GM15510 (cell line): ENCODE data around the gene ECHS1.

ENCODE experiments used
- POLR2A ChIP-seq: IDR thresholded peaks from 3 replicates; pipeline ENCODE4 v1.6.1; 2011; ENCODE audit warnings: borderline replicate concordance; ENCODE audit not compliant: insufficient read length; ENCODE audit errors: extremely low read depth

Gene ECHS1

DNA sequence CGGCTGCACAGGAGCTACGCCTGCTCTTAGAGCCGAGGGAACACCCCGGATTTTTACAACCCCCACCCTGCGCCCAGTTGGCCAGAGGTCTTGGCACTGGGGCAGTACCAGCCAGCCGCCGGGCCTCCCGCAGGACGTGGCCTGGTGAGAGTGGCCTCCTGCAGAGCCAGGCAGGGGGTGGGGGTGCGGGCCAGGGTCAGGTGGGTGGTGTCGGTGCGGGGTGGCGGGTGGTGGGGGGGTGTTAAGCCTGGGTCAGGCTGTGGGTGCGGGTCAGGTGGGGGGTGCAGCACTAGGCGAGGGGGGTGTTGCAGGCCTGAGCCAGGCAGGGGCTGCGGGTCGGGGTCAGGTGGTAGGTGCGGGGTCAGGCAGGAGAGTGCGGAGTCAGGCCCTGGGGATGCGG, 647 bp downstream of the ECHS1 start:
- no peak for TF ChIP-seq POLR2A

DNA sequence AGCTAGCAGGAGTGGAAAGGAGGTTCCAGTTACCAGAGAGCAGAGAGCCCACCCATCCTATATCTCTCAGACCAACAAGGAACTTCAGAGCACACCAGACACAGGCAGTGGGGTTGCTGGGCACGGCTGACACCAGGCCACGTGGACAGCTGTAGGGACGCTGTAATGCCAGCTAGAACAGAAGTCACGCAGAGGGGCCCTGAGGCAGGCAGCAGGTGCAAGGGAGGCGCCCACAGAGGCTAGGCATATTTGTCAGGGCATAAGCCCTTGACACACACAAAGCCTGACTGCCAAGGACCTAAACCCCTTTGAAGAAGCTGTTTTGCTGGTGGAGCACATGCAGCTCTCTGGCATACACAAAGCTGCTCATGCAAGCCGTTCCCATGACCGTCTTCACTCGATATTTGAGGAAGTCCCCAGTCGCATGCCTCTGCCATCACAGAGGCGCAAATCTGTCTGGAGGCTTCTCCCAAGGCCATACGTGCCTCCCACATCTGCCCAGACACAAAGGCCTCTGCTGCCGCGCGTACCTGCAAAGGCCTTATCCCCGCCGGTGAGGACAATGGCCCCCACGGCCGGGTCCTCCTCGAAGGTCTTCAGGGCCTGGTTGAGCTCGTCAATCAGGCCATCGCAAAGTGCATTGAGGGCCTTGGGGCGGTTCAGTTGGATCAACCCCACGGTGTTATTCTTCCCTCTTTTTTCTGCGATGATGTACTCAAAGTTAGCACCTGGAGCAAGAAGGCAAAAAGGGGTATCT, 2.9 kb downstream of the ECHS1 start:
- no peak for TF ChIP-seq POLR2A

DNA sequence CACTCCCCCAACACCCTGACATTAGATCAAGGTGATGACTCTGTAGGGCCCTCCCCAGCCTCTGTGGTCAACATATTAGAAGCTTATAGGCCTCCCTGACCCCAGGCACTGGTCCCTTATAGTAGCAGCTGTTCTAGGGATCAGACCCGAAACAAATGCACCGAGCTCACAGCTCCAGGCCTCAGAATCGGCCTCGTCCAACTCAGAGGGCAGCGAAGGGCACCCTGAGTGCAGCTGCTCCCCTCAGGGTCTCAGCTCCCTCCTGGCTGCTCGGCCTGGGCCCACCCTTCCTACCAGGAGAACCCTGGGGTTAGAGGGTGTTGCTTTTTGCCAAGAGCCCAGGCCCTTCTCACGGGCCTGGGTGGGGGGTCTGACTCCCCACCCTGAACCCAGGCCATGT, 5.0 kb downstream of the ECHS1 start:
- TF ChIP-seq POLR2A: no peak

DNA sequence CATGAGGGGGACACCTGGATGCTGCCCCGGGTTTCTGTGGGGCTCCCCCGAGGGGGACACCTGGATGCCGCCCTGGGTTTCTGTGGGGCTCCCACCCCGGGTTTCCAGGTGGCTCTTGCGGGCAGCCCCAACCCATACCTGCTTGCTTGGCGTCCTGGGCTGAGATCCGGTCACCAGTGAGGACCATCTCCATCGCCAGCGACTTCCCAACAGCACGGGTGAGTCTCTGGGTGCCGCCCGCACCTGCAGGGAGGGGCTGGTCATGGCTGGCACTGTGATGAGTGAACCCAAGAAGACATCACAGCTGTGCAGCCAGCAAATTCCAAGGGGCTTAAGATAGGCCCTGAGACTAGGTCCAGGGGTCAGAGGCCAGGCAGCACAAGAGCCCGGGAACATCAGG, 6.4 kb downstream of the ECHS1 start:
- TF ChIP-seq POLR2A: no peak

DNA sequence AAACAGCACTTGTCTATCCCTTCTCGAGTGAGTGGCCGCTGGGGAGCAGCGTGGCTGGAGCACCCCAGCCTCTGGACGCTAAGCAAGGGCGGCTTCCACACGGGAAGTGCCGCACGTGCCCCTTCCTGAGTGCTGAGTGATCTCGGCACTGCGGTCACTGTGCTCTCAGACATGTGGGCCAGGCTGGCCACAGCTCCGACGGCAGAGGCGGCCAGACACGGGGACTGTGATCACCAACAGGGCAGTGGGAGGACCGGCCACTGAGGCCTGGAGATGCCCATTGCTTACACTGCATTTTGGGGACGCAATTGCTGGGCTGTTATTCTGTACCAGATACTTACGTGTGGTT, 7.0 kb downstream of the ECHS1 start:
- no peak for TF ChIP-seq POLR2A

DNA sequence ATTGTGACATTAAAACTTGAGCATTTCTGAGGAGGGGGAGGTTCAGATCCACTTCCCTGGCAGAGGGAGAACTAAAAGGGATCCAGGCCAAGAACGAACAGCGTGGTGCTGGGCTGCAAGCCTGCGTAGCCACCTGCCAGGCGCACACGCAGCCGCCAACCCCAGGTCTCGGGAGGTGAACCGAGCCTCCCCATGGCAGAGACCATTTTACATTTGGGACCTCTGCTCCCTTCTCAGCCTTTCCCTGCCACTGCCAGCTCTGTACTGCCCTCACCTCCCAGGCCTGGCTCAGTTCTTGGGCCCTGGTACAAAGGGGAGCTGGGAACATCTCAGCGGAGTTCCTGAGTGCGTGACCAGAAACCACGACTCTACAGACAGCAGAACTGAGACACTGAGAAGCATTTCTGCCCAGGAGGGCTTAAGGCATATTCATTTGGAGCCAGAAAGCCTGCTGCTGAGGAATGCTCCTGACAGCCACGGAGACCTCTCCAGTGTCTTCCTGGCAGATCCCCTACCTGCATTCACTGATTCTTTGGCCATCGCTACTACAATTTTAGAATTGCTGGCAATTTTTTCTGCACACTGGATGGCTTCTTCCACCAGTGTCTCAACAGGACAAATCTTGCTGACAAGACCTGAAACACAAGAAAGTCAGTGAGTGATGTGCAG, 7.6 kb downstream of the ECHS1 start:
- no peak for TF ChIP-seq POLR2A

DNA sequence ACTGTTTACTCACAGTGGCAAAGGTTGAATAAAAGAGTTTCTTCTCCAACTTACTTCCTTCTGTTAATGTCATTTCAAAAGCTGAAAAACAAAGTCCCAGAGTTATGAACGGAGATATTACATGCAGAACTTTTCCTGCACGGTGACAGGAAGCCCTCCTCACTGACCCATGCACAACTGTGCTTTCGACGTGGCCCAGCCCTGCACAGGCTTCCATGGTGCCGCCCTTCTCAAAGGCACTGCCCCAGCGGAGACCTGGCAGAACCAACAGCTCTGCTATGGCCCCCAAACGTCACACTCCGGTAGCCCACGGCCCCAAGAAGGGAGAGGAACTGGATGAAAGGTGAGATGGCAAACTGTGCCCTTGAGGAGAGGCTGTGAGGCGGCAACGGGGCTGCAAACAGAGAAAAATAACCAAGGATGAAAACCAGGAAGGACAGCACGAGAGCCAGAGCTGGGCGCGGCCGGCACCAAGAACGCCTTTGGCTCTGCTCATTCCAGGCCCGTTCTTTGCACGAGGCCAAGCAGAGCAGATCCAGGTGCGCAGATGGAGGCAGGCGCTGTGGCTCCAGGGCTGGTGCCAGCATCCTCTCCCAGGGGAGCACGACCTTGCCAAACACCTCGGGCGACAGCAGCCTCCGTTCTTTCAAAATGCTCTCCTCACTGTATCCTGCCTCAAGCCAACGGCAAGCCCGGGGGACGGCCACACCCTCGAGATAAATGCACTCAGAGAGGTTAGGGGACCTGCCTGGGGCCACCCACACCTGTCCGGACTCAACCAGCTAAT, 8.3 kb downstream of the ECHS1 start:
- no peak for TF ChIP-seq POLR2A

DNA sequence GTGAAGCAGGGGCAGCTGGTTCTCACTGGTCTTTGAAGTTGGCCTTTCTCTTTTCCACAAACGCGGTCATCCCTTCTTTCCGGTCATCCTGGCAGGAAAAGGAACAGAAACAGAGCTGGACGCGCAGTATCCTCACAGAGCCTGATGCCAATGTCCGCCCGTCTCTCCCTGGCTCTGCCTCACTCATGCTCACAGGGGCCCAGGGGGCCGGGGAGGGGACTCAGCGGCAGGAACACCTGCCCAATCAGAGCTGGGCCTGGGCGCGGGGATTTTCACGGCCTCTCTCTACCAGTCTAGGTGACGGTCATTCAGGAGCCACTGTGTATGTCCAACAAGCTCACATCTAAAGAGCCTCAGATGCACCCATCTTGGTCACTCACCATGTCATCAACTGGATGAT, 10.3 kb downstream of the ECHS1 start:
- TF ChIP-seq POLR2A: no peak

DNA sequence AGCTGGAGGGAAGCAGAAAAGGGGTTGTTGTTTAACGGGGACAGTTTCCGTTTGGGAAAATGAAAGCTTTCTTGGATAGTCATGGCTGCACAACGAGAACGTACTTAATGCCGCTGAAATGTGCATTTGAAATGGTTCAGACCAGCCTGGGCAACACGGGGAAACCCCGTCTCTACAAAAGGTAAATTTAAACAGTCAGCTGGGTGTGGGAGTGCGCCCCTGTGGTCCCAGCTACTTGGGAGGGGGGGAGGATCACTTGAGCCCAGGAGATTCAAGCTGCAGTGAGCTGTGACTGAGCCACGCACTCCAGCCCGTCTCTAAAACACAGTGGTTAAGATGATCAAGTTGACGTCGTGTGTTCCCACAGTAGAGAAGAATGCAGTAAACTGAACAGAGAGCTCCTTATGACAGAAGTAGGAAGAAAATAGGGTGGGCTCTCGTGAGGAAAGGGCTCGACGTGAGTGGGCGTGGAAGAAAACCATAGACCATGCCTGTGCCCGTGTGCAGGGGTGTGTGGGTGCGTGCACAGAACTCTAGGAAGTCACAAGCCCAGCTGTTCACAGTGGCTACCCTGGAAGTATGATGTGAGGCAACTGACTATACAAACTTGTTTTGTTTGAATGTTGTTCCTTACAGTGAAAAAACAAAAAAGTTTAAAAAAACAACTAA, 11.2 kb downstream of the ECHS1 start:
- no peak for TF ChIP-seq POLR2A

DNA sequence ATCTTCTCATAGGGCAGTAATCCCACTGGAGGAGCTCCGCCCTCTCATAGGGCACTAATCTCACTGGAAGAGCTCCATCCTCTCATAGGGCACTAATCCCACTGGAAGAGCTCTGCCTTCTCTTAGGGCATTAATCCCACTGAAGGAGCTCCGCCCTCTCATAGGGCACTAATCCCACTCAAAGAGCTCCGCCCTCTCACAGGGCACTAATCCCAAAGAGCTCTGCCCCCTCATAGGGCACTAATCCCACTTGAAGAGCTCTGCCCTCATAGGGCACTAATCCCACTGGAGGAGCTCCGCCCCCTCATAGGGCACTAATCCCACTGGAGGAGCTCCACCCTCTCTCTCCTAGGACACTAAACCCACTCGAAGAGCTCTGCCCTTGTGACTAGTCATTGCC, 11.9 kb downstream of the ECHS1 start:
- TF ChIP-seq POLR2A: no peak

DNA sequence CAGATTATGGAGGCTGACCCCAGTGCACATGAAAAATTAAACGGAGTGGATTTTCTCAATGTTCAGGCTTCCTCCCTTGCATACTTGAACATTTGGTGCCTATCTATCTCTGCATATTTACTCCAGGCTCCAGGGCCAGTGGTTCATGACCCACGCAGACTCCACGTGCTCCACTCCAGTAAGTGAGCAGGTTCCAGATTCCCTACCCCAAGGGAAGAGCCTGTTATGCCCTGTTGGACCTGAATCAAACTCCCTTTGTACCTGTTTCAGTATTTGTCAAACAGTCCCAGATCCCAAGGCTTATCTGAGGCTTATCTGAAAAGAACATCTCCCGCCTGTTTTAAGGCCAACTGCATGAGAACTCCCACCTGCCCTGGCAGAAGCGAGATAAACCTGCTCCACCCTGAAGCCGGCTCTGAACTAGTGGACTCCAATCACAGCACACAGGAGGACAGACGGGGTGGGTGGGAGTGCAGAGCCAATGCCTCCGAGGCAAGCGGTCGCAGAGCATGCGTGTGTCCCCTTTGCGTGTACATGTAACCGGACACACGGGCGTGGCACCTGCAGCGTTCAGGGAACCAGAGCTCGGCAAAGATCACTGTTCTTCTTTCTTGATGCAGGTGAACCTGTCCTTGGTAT, 13.1 kb downstream of the ECHS1 start:
- TF ChIP-seq POLR2A: no peak

DNA sequence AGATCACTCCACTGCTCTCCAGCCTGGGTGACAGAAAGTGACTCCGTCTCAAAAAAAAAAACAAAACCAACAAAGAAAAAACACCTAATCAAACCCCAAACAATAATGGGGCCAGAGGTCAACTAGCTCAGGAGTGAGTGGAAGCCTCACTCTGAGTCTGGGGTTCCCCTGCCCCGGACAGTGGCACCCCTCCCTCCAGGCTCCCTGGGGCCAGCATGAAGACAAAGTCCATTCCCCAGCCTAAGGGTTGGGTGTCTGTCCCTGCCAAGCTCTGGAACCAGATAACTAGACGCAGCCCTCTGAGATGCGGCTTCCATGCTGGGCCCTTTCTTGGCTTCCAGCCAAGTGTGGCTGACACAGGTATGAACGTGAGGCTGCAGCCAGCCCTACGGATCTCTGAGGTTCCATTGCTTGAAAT, 13.6 kb downstream of the ECHS1 start:
- TF ChIP-seq POLR2A: no peak

DNA sequence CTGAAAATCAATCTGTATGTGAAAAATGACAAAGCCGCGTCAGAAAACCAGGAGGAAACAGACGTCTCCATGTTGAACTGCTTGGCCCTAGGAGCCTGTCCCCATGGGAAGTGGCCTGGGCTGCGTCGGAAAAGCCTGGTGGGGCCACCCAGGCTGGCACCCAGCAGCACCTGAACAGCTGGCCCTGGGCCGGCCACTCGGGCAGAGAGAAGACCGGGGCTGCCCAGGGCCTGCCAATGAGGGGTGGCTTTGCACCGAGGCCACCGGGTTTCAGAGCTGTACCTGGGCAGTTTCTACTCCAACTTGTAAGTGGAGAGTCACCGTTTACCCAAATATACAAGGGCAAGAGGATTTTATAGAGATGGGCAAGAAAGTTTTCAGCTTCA, 14.2 kb downstream of the ECHS1 start:
- no peak for TF ChIP-seq POLR2A

DNA sequence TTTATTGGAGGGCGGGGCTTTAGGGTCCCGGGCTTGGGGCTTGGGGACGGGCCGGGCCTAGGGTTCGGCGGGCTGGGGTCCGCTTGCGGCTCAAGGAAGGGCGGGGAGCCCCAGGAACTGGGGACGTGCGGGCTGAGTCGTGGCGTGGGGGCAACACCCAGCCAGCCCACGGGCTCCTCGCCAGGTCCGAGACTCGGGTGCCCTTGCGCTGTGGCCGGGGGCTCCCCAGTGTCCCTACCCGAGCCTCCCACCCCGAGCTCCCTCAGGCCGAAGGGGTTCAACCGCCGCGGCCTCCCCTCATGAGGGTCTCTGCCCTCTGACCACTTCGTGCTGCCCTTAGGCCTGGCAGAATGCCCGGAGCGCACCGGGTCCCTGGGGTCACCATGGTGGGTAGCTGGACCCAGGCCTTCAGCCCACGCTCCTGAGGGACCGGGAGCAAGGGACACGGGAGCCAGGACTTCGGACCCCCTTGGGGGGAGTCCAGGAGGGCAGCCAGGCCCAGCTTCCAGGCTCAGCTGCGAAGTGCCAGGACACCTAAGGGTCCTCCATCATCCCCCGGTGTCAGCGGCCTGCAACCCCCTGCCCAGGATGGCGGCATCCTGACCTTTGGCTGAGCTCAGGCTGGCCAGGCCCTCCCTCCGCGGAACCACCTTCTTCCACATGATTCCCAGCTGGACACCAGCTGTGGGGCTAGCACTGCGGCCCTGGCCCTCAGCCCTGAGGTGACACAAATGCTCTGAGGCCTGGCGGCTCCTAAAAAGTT, 14.8 kb downstream of the ECHS1 start:
- TF ChIP-seq POLR2A: no peak
